HG02884 (cell line): Measurements from ENCODE around the gene KIF6.

Source experiments
- ATAC-seq: cut with Tn5 transposase; IDR thresholded peaks from one replicate; pipeline ENCODE4 v1.9.1; 2021; ENCODE audit warnings: mild to moderate bottlenecking, moderate library complexity; ENCODE audit not compliant: unreplicated experiment

Gene KIF6

GRCh38 chr6:39361657-39362486 lies 363.3 kb downstream of the KIF6 start:
- peak; percentile 76 for ATAC-seq

GRCh38 chr6:39360378-39360777 lies 364.8 kb downstream of the KIF6 start:
- no peak for ATAC-seq

- ATAC-seq: no peak
Observed at GRCh38 chr6:39357998-39358686, 367.1 kb downstream of the KIF6 start.

- no peak for ATAC-seq
Observed at GRCh38 chr6:39353698-39354315, 371.4 kb downstream of the KIF6 start.

GRCh38 chr6:39350723-39351505 lies 374.3 kb downstream of the KIF6 start:
- ATAC-seq: no peak

- no peak for ATAC-seq
Observed at GRCh38 chr6:39348740-39349139, 376.5 kb downstream of the KIF6 start.

GRCh38 chr6:39347906-39348585 lies 377.2 kb downstream of the KIF6 start:
- ATAC-seq: no peak

- ATAC-seq: no peak
Observed at GRCh38 chr6:39347206-39347605, 378.0 kb downstream of the KIF6 start.

- ATAC-seq: no peak
Observed at GRCh38 chr6:39344821-39345280, 380.4 kb downstream of the KIF6 start.

- ATAC-seq: no peak
Observed at GRCh38 chr6:39343396-39343870, 381.8 kb downstream of the KIF6 start.

- peak; percentile 69 for ATAC-seq
Observed at GRCh38 chr6:39342692-39343395, 382.4 kb downstream of the KIF6 start.

GRCh38 chr6:39341937-39342336 lies 383.3 kb downstream of the KIF6 start:
- no peak for ATAC-seq

GRCh38 chr6:39341352-39341751 lies 383.9 kb downstream of the KIF6 start:
- no peak for ATAC-seq

- no peak for ATAC-seq
Observed at GRCh38 chr6:39339868-39340550, 385.2 kb downstream of the KIF6 start.

- no peak for ATAC-seq
Observed at GRCh38 chr6:39339096-39339867, 385.9 kb downstream of the KIF6 start.

GRCh38 chr6:39338397-39338796 lies 386.8 kb downstream of the KIF6 start:
- ATAC-seq: no peak

GRCh38 chr6:39335780-39336545 lies 389.2 kb downstream of the KIF6 start:
- ATAC-seq: no peak
